HCT116 (cell line): ENCODE results near the gene CCNYL1. TPM values are rescaled to one million over a fixed set of nuclear protein-coding genes. Genes with fewer than 3 reads are reported as not detected.

Source experiments
- ATAC-seq: fragments of 200-7000 bp; cut with Tn5 transposase; 2 replicates; pipeline ENCODE4 v1.9.1; 2020; ENCODE audit warnings: mild to moderate bottlenecking, moderate library complexity
- BruUV-seq: library from RNA; stranded (reverse); fragments of 400-500 nt; replicated peaks from 2 replicates; lab custom pipeline; 2021; lab: Mats Ljungman, UMichigan
- CTCF ChIA-PET: fragments of 300-600 bp; sonication (Branson Sonifier 250); formaldehyde crosslinking; loops from one replicate; lab custom pipeline; 2021; ENCODE audit warnings: antibody characterized with exemption; lab: Charles Lee
- POLR2A ChIA-PET: fragments of 300-600, 350-600 bp; sonication (Branson Sonifier 250); formaldehyde crosslinking; loops from one replicate; lab custom pipeline; 2021; ENCODE audit warnings: antibody characterized with exemption; lab: Charles Lee
- RAD21 ChIA-PET, 2 experiments: fragments of 300-600 bp; sonication (Branson Sonifier 250); formaldehyde crosslinking; loops; one replicate each; lab custom pipeline; 2023; ENCODE audit warnings: low total read pairs in 2 of 2; ENCODE audit not compliant: uncharacterized antibody in 2 of 2, unreplicated experiment in 2 of 2, low non-redundant PET in 1 of 2; lab: Charles Lee
- DNase-seq: peaks from one replicate; pipeline ENCODE4 v3.0.0-alpha.2; 2010; ENCODE audit warnings: low read depth, low spot score
- H2AFZ ChIP-seq: fragments of 200-600 bp; shearing (Covaris generic), sonication (generic); 2 replicates; pipeline ENCODE4 v1.6.1; 2017; ENCODE audit warnings: low read depth, mixed run types, mixed read lengths, antibody characterized with exemption, low read length; ENCODE audit not compliant: poor library complexity, severe bottlenecking
- H3K27ac ChIP-seq: 2 replicates; pipeline ENCODE4 v1.5.1; 2012; ENCODE audit warnings: low read depth, low read length
- H3K27me3 ChIP-seq: fragments of 200-600 bp; sonication (generic); 2 replicates; pipeline ENCODE4 v1.6.1; 2016; ENCODE audit warnings: mixed run types, low read length, mixed read lengths; ENCODE audit not compliant: insufficient read depth
- H3K36me3 ChIP-seq, 2 experiments: fragments of 200-500 bp in 1 of 2; fragments of 200-600 bp in 1 of 2; sonication (Bioruptor generic) in 1 of 2; sonication (generic) in 1 of 2; 2 replicates each; pipeline versions ENCODE4 v1.5.1 to v1.6.1; 2014 to 2016; ENCODE audit warnings: low read length in 2 of 2, inconsistent platforms in 1 of 2, mixed read lengths in 1 of 2, mixed run types in 1 of 2; ENCODE audit not compliant: insufficient read depth in 2 of 2, control insufficient read depth in 1 of 2
- H3K4me1 ChIP-seq, 2 experiments: fragments of 200-600 bp in 1 of 2; sonication (generic) in 1 of 2; 2 replicates each; pipeline versions ENCODE4 v1.5.1 to v1.6.1; 2012 to 2017; ENCODE audit warnings: low read length in 2 of 2, inconsistent platforms in 1 of 2, mild to moderate bottlenecking in 1 of 2, mixed read lengths in 1 of 2, mixed run types in 1 of 2, moderate library complexity in 1 of 2; ENCODE audit not compliant: insufficient read depth in 2 of 2, control insufficient read depth in 1 of 2
- H3K4me2 ChIP-seq: fragments of 200-600 bp; sonication (generic); 2 replicates; pipeline ENCODE4 v1.6.1; 2017; ENCODE audit warnings: mixed run types, low read length, mixed read lengths
- H3K4me3 ChIP-seq, 2 experiments: fragments of 200-600 bp in 1 of 2; sonication (generic) in 1 of 2; replicated peaks in 1 of 2; 2 replicates each; pipeline ENCODE4 v1.5.1; 2011 to 2016; ENCODE audit warnings: low read length in 2 of 2, control low read depth in 1 of 2, low read depth in 1 of 2, mild to moderate bottlenecking in 1 of 2, mixed read lengths in 1 of 2, mixed run types in 1 of 2
- H3K79me2 ChIP-seq: fragments of 200-600 bp; sonication (generic); 2 replicates; pipeline ENCODE4 v1.6.1; 2017; ENCODE audit warnings: mild to moderate bottlenecking, mixed run types, low read length, moderate library complexity, mixed read lengths; ENCODE audit not compliant: insufficient read depth
- H3K9ac ChIP-seq: fragments of 200-600 bp; sonication (generic); 2 replicates; pipeline ENCODE4 v1.6.1; 2016; ENCODE audit warnings: low read length, mixed read lengths
- H3K9me2 ChIP-seq: fragments of 200-600 bp; sonication (generic), shearing (Covaris generic); 2 replicates; pipeline ENCODE4 v1.6.1; 2017; ENCODE audit warnings: mixed run types, mild to moderate bottlenecking, moderate library complexity; ENCODE audit not compliant: insufficient read depth
- H3K9me3 ChIP-seq, 2 experiments: fragments of 200-500 bp in 1 of 2; fragments of 200-600 bp in 1 of 2; sonication (Bioruptor generic) in 1 of 2; sonication (generic) in 1 of 2; 2 replicates each; pipeline ENCODE4 v1.6.1; 2014 to 2017; ENCODE audit warnings: low read length in 2 of 2, mixed read lengths in 2 of 2, inconsistent platforms in 1 of 2, low read depth in 1 of 2, mild to moderate bottlenecking in 1 of 2, mixed run types in 1 of 2, moderate library complexity in 1 of 2; ENCODE audit not compliant: control insufficient read depth in 1 of 2, insufficient read depth in 1 of 2
- H4K20me1 ChIP-seq: fragments of 200-600 bp; sonication (generic), shearing (Covaris generic); 2 replicates; pipeline ENCODE4 v1.6.1; 2017; ENCODE audit warnings: mixed run types, mild to moderate bottlenecking, moderate library complexity; ENCODE audit not compliant: insufficient read depth
- ATF3 ChIP-seq: IDR thresholded peaks from 2 replicates; pipeline ENCODE4 v1.6.1; 2012
- FOSL1 ChIP-seq: IDR thresholded peaks from 2 replicates; pipeline ENCODE4 v1.6.1; 2012; ENCODE audit warnings: low read depth
- REST ChIP-seq: IDR thresholded peaks from 2 replicates; pipeline ENCODE4 v1.6.1; 2012; ENCODE audit warnings: low read depth
- ZFX ChIP-seq: fragments of 450-650 bp; IDR thresholded peaks from 2 replicates; pipeline ENCODE4 v1.6.1; 2017
- ZNF274 ChIP-seq: fragments of 200-500 bp; sonication (Bioruptor generic); IDR thresholded peaks from 2 replicates; pipeline ENCODE4 v1.6.1; 2014; ENCODE audit warnings: mild to moderate bottlenecking, low read depth, low read length, inconsistent platforms
- intact Hi-C: fragments of 100-400 bp; cut with micrococcal nuclease; formaldehyde crosslinking; loops from 2 replicates; pipeline ENCODE4 v1.10.0; 2022
- total RNA-seq: library from RNA; stranded (reverse); gene quantifications from one replicate; pipeline ENCODE4 v1.2.1, GENCODE V29; 2021; ENCODE audit not compliant: unreplicated experiment

CCNYL1 gene
- total RNA-seq, 1 experiment from 2014 or later = 14.9 TPM

- TF ChIP-seq ATF3 = 0 out of 2 replicates have a peak, but pooled peaks have one; percentile 39
These were observed 27.4 kb upstream of the CCNYL1 start (continued) for GRCh38 chr2:207683879-207684627.

- Histone ChIP-seq H2AFZ (no peak overlapping the region), H3K4me1 (peaks cover 19 to 22% of the 10 kb centered on the region in 2 experiments), H3K36me3 (no peaks in the 10 kb centered on the region), H3K9me2 (no peaks in the 10 kb centered on the region), H3K9ac (no peak overlapping the region), H3K4me3 (no peak overlapping the region), H4K20me1 (no peaks in the 10 kb centered on the region), H3K4me2 (no peak overlapping the region), H3K9me3 (no peaks in the 10 kb centered on the region), H3K79me2 (no peaks in the 10 kb centered on the region), H3K27ac (no peak overlapping the region), H3K27me3 (no peaks in the 10 kb centered on the region)
- ATAC-seq (no peak), DNase-seq (no peak)
- no TSS peak for BruUV-seq
- TF ChIP-seq ZNF274 (no peak), REST (no peak), ZFX (no peak), FOSL1 (no peak)
- intact Hi-C loops = no loop called here
- ChIA-PET RAD21 (no interaction called here), POLR2A (no interaction called here), CTCF (no interaction called here)
These were observed 24.6 kb upstream of the CCNYL1 start for GRCh38 chr2:207686812-207687211.
